Activated CD4-positive, alpha-beta memory T cell treated with anti-CD3 and anti-CD28 coated beads for 36 hours (primary cell): ENCODE data around the gene IQSEC1. TPM values are rescaled to one million over a fixed set of nuclear protein-coding genes. Genes with fewer than 3 reads are reported as not detected.
A peak's percentile ranks its signal among the peaks of the same experiment; 100 is the strongest.

Experiments used
- CTCF ChIA-PET: fragments of 350-600 bp; sonication (Branson Sonifier 250); formaldehyde crosslinking; loops from one replicate; lab custom pipeline; 2021; ENCODE audit warnings: antibody characterized with exemption, inconsistent platforms; lab: Charles Lee
- POLR2A ChIA-PET: fragments of 350-600 bp; sonication (Branson Sonifier 250); formaldehyde crosslinking; loops from one replicate; lab custom pipeline; 2021; ENCODE audit warnings: antibody characterized with exemption; lab: Charles Lee
- DNase-seq: peaks from one replicate; pipeline ENCODE4 v3.0.0-alpha.2; 2020
- H3K27ac Mint-ChIP-seq: one replicate; pipeline ENCODE4 v1.8.0; 2021; ENCODE audit warnings: mixed read lengths
- H3K27me3 Mint-ChIP-seq: one replicate; pipeline ENCODE4 v1.8.0; 2021; ENCODE audit warnings: mixed read lengths
- H3K36me3 Mint-ChIP-seq: one replicate; pipeline ENCODE4 v1.8.0; 2021; ENCODE audit warnings: mixed read lengths
- H3K4me1 Mint-ChIP-seq: one replicate; pipeline ENCODE4 v1.8.0; 2021; ENCODE audit warnings: low read depth, mixed read lengths
- H3K4me3 Mint-ChIP-seq: one replicate; pipeline ENCODE4 v1.8.0; 2021; ENCODE audit warnings: mild to moderate bottlenecking, mixed read lengths
- H3K9me3 Mint-ChIP-seq: one replicate; pipeline ENCODE4 v1.8.0; 2021; ENCODE audit warnings: mixed read lengths
- intact Hi-C: fragments of 100-400 bp; cut with micrococcal nuclease; formaldehyde crosslinking; loops from one replicate; pipeline ENCODE4 v1.15.1; 2023
- total RNA-seq, 2 experiments: library from RNA; stranded (reverse); gene quantifications; one replicate each; pipeline ENCODE4 v1.2.3, GENCODE V29; 2021

IQSEC1 gene
- total RNA-seq, 2 experiments from 2014 or later, result 42.5 to 43.8 TPM

DNA sequence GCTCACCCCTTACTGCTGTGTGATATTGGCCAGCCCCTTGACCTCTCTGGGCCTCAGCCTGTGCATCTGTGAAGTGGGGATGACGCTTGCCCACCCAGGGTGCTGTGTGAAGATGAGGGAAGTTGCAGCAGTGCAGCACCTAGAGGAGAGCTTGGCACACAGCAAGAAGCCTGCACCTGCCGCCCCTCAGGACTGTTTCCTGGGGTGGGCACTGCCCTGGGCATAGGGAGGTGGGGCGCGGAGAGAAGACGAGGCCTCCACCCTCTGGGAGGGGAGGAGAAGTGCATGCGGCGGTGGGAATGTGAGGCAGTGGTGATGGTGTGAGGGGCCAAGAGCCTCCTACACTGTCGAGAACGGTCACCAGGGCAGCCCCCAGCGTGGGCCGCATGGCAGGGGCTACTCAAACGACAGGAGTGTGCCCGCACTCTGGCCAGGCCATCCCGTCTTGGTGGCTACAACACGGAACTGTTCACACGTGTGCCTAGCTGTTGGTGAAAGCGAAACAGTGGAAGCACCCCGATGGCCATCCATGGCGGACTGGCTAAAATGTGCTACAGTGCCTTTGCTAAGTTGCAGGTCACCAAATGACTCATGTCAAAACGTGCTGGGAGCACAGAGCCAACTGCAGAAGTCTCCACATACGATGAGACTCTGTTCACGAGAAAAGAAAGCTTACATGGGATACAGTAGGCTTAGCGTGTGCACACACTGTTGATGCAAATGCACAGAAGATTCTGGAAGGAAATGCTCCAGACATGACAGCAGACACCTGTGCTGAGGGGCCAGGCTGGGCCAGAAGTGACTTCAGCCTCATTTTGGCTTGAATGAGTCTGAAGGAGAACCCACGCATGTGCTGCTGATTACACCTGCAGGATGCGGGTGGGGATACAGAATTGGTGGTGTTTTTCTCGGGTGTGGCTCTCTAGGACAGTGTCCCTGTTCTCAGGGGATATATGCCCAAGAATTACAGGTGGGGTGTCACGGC is 40.4 kb upstream of the IQSEC1 start:
- ChIA-PET POLR2A (no interaction called here), CTCF (no interaction called here)
- Mint-ChIP-seq H3K27ac (no peak overlapping the region), H3K4me3 (no peak overlapping the region), H3K9me3 (no peaks in the 10 kb centered on the region), H3K36me3 (no peaks in the 10 kb centered on the region), H3K27me3 (no peaks in the 10 kb centered on the region), H3K4me1 (peaks cover 7% of the 10 kb centered on the region)
- intact Hi-C loops, result no loop called here
- DNase-seq, result no peak

DNA sequence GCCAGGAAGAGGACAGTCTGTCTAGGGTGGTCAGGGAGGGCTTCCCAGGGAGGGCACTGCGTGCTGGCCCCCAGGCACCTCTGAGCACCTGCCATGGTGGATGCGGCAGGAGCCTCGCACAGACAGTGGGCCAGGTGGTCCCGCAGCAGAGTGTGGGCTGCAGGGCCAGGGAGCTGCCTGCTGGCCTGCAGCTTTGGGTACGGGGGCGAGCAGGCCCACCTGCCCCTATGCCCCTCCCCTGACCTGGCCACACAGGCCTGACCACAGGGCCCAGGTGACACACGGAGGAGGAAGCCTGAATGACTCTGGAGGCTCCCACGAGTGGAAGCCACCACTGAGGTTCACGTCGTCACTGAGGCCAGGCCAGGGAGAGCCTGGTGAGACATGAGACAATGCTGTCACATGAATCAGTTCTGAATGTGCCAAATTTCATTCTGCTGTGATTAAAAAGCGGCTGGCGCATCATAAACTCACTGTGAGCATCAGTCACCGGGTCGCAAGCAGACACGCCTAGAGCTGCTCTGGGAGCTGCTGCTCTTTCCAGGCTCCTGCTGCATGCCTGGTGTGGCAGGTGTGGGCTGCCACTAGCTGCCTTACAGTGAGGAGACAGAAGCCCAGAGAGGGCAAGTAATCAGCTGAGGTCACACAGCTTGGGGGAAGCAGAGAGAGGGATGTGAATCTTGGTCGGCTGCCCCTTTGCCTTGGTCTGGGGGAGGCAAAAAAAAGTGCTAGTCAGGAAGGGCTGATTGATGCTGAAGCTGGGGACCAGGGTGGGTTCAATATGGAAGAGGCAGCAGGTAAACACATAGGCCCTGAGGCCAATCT is 39.5 kb upstream of the IQSEC1 start:
- CTCF ChIA-PET, result no interaction called here
- Mint-ChIP-seq H3K4me3 (no peak overlapping the region), H3K9me3 (no peaks in the 10 kb centered on the region), H3K36me3 (no peaks in the 10 kb centered on the region), H3K4me1 (peaks cover 7% of the 10 kb centered on the region), H3K27ac (no peak overlapping the region), H3K27me3 (no peaks in the 10 kb centered on the region)
- POLR2A ChIA-PET, result no interaction called here
- DNase-seq, result no peak
- intact Hi-C loops, result no loop called here

DNA sequence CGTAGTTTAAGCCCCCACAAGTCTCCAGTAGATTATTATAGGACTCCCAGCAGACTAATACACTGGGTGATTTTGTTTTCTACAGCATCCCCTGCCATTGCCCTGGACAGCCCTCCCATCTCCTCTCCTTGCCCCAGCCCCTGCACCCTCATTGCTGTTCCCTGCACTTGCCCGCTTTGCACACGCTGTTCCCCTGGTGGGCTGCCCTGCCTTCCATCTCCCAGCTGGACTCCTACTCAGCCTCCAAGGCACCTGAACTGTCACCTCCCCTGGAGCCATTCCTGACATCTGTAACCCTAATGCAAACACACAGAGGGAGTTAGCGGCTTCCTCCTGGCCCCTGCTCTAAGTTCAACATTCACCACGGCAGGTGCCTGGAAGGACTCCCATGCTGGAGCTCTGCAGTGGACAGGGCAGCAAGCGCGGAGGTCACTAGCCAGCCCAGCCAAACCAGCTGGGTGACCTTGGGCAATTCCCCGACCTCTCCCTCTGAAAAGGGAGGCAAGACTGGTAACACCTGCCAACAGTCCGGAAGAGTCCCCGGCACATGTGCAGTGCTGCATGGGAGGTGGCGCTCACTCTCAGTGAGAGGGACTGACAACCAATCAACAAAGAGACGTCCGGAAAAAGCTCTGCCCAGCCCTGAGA is 38.8 kb upstream of the IQSEC1 start:
- Mint-ChIP-seq H3K27ac (no peak overlapping the region), H3K36me3 (no peaks in the 10 kb centered on the region), H3K4me3 (no peak overlapping the region), H3K27me3 (no peaks in the 10 kb centered on the region), H3K9me3 (no peaks in the 10 kb centered on the region), H3K4me1 (peaks cover 7% of the 10 kb centered on the region)
- ChIA-PET POLR2A (no interaction called here), CTCF (no interaction called here)
- intact Hi-C loops, result no loop called here
- no peak for DNase-seq

DNA sequence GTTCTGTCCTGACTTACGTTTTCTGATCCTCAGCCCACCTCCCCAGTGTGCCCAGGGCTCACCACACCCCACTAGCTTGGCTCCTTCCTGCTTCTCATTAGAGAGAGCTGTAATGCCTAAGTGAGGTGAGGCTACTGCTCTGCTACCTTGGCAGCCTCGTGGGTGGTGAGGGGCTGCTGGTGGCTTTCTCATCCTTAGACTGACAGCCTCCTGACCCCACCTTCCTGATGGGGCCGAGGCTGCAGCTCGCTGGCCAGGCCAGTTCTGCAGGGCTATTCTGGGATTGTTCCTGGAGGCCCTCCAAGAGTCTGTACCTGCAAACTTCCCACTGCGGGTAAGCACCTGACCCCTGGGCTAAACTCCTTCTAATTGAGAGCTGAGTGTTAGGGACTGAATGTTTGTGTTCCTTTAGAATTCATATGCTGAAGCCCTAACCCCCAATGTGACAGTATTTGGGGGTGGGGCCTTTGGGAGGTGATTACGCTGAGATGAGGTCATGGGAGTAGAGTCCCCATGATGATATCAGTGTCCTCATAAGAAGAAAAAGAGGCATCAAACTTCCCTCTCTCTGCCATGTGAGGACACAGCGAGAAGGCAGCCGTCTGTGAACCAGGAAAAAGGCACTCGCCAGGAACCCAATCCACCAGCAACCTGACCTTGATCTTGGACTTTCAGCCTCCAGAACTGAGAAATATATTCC is 38.1 kb upstream of the IQSEC1 start:
- ChIA-PET POLR2A (no interaction called here), CTCF (interaction anchor here (0.8 to 1.8 kb wide), 2 partner anchors 18 to 20 kb away, joined by 4 to 5 read pairs; no protein-coding TSS in a partner anchor)
- Mint-ChIP-seq H3K36me3 (no peaks in the 10 kb centered on the region), H3K4me3 (no peak overlapping the region), H3K9me3 (no peaks in the 10 kb centered on the region), H3K27me3 (no peaks in the 10 kb centered on the region), H3K27ac (no peak overlapping the region), H3K4me1 (peaks cover 7% of the 10 kb centered on the region)
- intact Hi-C loops, result no loop called here
- no peak for DNase-seq

DNA sequence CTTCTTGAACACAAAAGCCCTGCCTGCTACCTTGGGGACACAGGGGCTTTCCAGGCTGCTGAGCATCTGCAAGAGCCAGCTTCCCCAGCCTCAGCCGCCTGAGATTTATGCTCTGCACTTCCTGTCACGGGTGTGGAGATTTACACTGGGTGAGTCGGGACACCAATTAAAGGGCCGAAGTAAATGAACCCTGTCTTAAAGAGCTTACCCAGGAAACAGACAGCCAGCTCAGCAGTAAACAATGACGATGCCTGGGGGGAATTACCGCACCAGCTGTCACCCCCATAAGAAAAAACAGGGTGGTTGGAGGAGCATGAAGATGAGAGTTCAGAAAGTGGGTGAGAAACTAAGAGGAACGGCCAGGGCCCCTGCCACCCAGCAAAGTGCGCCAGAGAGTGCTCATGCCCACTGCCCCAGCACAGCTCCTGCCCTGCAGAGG is 37.5 kb upstream of the IQSEC1 start:
- DNase-seq, result peak; percentile 34
- ChIA-PET CTCF (interaction anchor here (0.5 to 1.8 kb wide), 3 partner anchors 8 to 19 kb away, joined by 3 to 5 read pairs (median 4); no protein-coding TSS in a partner anchor), POLR2A (no interaction called here)
- intact Hi-C loops, result no loop called here
- Mint-ChIP-seq H3K36me3 (no peaks in the 10 kb centered on the region), H3K4me1 (peaks cover 7% of the 10 kb centered on the region), H3K27me3 (no peaks in the 10 kb centered on the region), H3K4me3 (no peak overlapping the region), H3K27ac (no peak overlapping the region), H3K9me3 (no peaks in the 10 kb centered on the region)

DNA sequence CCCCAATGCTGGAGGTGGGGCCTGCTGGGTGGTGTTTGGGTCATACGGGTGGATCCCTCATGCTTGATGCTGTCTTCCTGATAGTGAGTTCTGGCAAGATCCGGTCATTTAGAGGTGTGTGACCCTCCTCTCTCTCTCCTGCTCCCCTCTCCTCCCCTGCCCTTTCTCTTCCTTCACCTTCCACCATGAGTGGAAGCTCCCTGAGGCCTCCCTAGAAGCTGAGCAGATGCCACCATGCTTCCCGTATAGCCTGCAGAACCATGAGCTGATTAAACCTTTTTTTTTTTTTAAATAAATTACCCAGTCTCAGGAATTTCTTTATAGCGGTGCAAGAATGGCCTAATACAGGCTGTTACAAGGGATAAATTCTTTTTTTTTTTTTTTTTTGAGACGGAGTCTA is 36.3 kb upstream of the IQSEC1 start:
- Mint-ChIP-seq H3K4me3 (no peak overlapping the region), H3K27ac (no peak overlapping the region), H3K36me3 (no peaks in the 10 kb centered on the region), H3K27me3 (no peaks in the 10 kb centered on the region), H3K9me3 (no peaks in the 10 kb centered on the region), H3K4me1 (peaks cover 7% of the 10 kb centered on the region)
- POLR2A ChIA-PET, result no interaction called here
- CTCF ChIA-PET, result interaction anchor here (0.6 to 1.4 kb wide), 2 partner anchors 17 to 1147 kb away, joined by 3 read pairs; no protein-coding TSS in a partner anchor
- intact Hi-C loops, result no loop called here
- DNase-seq, result no peak

DNA sequence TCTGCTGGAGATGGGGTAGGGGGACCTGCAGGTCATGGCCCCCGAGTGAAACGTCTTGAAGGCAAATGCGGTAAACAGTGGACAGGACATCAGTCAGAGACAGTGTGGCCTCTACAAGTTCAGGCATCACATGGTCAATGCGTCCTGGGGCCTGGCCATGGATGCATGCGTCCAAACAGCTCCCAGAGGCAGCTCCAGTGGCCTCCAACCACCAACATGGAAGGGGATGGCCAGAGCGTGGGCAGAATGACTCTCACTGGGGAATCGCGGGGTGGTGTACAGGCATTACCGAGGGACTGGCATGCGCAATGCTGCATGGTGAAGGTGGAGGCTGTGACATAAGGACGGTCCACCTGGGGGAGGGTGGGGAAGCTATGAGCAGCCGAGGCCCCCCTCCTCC is 35.6 kb upstream of the IQSEC1 start:
- Mint-ChIP-seq H3K9me3 (no peaks in the 10 kb centered on the region), H3K4me3 (no peak overlapping the region), H3K27ac (no peak overlapping the region), H3K27me3 (no peaks in the 10 kb centered on the region), H3K36me3 (no peaks in the 10 kb centered on the region), H3K4me1 (peaks cover 7% of the 10 kb centered on the region)
- DNase-seq, result no peak
- ChIA-PET CTCF (interaction anchor here (0.6 to 1.4 kb wide), 2 partner anchors 15 to 17 kb away, joined by 3 read pairs; no protein-coding TSS in a partner anchor), POLR2A (no interaction called here)
- intact Hi-C loops, result no loop called here

DNA sequence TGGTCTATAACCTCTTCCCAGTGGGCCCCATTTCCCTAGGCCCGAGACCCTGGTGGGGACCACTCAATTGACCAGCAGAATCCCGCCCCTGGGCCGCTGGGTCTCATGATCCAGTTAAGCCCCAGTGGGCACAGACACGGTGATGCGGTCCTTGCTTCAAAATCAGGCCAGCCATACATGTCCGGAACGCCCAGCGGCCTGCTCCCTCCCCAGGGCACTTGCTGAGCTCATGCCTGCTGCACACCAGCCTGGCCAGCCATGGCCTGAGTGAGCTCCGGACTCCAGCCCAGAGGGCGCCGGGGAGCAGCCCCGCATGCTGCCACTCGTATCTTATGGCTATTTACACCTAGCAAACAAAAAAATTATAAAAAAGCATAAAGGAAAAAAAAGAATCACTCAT is 34.4 kb upstream of the IQSEC1 start:
- Mint-ChIP-seq H3K36me3 (no peaks in the 10 kb centered on the region), H3K9me3 (no peaks in the 10 kb centered on the region), H3K27me3 (peaks cover 2% of the 10 kb centered on the region), H3K4me1 (peaks cover 7% of the 10 kb centered on the region), H3K27ac (no peak overlapping the region), H3K4me3 (no peak overlapping the region)
- CTCF ChIA-PET, result no interaction called here
- intact Hi-C loops, result no loop called here
- POLR2A ChIA-PET, result no interaction called here
- no peak for DNase-seq

DNA sequence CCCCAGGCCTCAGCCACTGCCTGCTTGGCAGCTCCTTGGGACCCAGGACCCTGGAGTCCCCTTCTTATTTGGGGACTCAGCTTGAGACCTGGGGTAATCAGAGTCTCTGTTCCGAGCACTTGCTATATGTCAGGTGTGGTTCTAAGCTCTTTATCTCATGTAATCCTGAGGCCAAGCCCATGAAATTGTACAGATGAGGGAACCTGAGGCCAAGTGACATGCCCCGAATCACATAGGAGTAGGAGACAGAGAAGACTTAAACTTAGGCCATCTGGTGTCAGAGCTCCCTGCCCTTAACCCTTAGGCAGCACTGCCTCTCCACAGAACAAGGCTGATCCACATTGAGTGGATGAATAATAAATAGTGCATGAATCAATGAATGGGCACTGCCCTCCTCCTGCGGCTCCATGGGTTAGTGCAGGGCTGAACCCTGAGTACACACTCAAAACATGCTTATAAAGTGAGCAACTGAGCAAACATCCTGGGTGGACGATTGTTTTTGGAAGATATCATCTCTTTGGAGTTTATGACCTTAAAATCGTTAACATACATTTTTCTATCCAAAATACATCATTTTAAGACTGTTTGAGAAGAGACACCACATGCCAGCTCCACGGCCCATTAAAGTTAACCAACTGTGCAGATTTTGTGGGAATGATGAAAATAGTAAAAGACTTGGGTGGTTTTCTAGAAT is 33.2 kb upstream of the IQSEC1 start:
- Mint-ChIP-seq H3K4me1 (peaks cover 7% of the 10 kb centered on the region), H3K36me3 (no peaks in the 10 kb centered on the region), H3K27me3 (peaks cover 2% of the 10 kb centered on the region), H3K9me3 (no peaks in the 10 kb centered on the region), H3K4me3 (no peak overlapping the region), H3K27ac (no peak overlapping the region)
- ChIA-PET CTCF (interaction anchor here (1.5 kb wide), 1 partner anchor 15 kb away, joined by 5 read pairs; no protein-coding TSS in a partner anchor), POLR2A (no interaction called here)
- no peak for DNase-seq
- intact Hi-C loops, result no loop called here

DNA sequence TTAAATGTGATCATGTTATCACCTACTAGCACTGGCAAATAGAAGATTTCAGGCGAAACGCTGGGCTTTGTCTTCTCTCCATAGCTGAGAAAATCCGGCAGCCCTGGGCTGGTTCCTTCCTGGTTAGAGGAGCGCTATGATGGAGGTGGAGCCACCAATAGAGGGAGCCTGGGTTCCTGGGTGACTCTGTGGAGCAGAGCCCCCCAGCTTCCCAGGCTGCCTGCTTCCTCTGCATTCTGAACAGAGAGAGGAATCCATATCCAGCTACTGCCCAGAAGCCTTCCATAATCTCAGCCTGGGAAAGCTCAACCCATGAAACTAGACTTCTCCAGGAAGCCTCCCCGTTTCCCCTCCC is 32.6 kb upstream of the IQSEC1 start:
- no peak overlapping the region for H3K27ac Mint-ChIP-seq
- H3K27me3 Mint-ChIP-seq, result peaks cover 2% of the 10 kb centered on the region
- H3K9me3 Mint-ChIP-seq, result no peaks in the 10 kb centered on the region
- H3K4me3 Mint-ChIP-seq, result no peak overlapping the region
- DNase-seq, result no peak
- ChIA-PET POLR2A (no interaction called here), CTCF (interaction anchor here (1.5 kb wide), 1 partner anchor 14 kb away, joined by 5 read pairs; no protein-coding TSS in a partner anchor)
- H3K36me3 Mint-ChIP-seq, result no peaks in the 10 kb centered on the region
- intact Hi-C loops, result no loop called here
- H3K4me1 Mint-ChIP-seq, result peaks cover 5% of the 10 kb centered on the region
